LNCaP clone FGC (cell line): Measurements from ENCODE around the gene FIZ1.

Source experiments
- DNase-seq: peaks from one replicate; pipeline ENCODE4 v3.0.0-alpha.2; 2011; ENCODE audit warnings: low read depth
- H3K4me3 ChIP-seq: 2 replicates; pipeline ENCODE4 v1.5.1; 2011; ENCODE audit warnings: mild to moderate bottlenecking, low read depth, low read length, control low read depth
- CTCF ChIP-seq: IDR thresholded peaks from 2 replicates; pipeline ENCODE4 v1.5.1; 2012; ENCODE audit warnings: mild to moderate bottlenecking; ENCODE audit not compliant: control insufficient read depth, insufficient read depth; ENCODE audit errors: extremely low read depth

FIZ1 gene

GRCh38 chr19:55546011-55546410 lies 53.3 kb downstream of the FIZ1 start:
- H3K4me3 ChIP-seq: no peak overlapping the region
- TF ChIP-seq CTCF: no peak
- DNase-seq: no peak

- no peak for DNase-seq
Observed at GRCh38 chr19:55545443-55545842, 53.9 kb downstream of the FIZ1 start, which contains the start of gene SBK3. TSS of gene SBK3 (minus strand) at chr19:55545543. CDS start at chr19:55545543, 0 bp downstream.

GRCh38 chr19:55544776-55545439 lies 54.4 kb downstream of the FIZ1 start:
- no peak overlapping the region for H3K4me3 ChIP-seq
- TF ChIP-seq CTCF: no peak
- DNase-seq: no peak

More at GRCh38 chr19:55545443-55545842, 53.9 kb downstream of the FIZ1 start, which contains the start of gene SBK3:
- TF ChIP-seq CTCF: no peak
- no peak within 1 kb of the TSS for H3K4me3 ChIP-seq

GRCh38 chr19:55544014-55544413 lies 55.3 kb downstream of the FIZ1 start:
- no peak for TF ChIP-seq CTCF
- H3K4me3 ChIP-seq: no peak overlapping the region
- DNase-seq: no peak

- H3K4me3 ChIP-seq: no peak overlapping the region
- DNase-seq: no peak
Observed at GRCh38 chr19:55543567-55543966, 55.8 kb downstream of the FIZ1 start.

GRCh38 chr19:55542292-55542855 lies 56.9 kb downstream of the FIZ1 start:
- DNase-seq: no peak
- no peak overlapping the region for H3K4me3 ChIP-seq
- no peak for TF ChIP-seq CTCF

More at GRCh38 chr19:55543567-55543966, 55.8 kb downstream of the FIZ1 start:
- TF ChIP-seq CTCF: no peak
